Activated T-cell treated with anti-CD3 and anti-CD28 coated beads, Interleukin-2, amount 50 U/mL, for 4 hours (primary cell): Measurements from ENCODE around the gene SNX8. TPM values are rescaled to one million over a fixed set of nuclear protein-coding genes. Genes with fewer than 3 reads are reported as not detected.

Experiments
- ATAC-seq, 2 donors: fragments of 200-7000 bp; cut with Tn5 transposase; one replicate each; pipeline ENCODE4 v1.10.0; 2021
- DNase-seq: peaks from one replicate; pipeline ENCODE4 v3.0.0-alpha.2; 2020
- H3K27me3 Mint-ChIP-seq: one replicate; pipeline ENCODE4 v1.8.0; 2021; ENCODE audit warnings: low read depth, mixed read lengths
- H3K36me3 Mint-ChIP-seq: one replicate; pipeline ENCODE4 v1.8.0; 2022; ENCODE audit warnings: mixed read lengths; ENCODE audit not compliant: insufficient read depth
- H3K4me1 Mint-ChIP-seq: one replicate; pipeline ENCODE4 v1.8.0; 2021; ENCODE audit warnings: low read depth, mixed read lengths
- H3K4me3 Mint-ChIP-seq: one replicate; pipeline ENCODE4 v1.8.0; 2021; ENCODE audit warnings: mild to moderate bottlenecking, moderate library complexity, mixed read lengths
- H3K9me3 Mint-ChIP-seq: one replicate; pipeline ENCODE4 v1.8.0; 2021; ENCODE audit warnings: mixed read lengths
- total RNA-seq, 3 donors: library from RNA; stranded (reverse); gene quantifications; one replicate each; pipeline ENCODE4 v1.2.1, GENCODE V29; 2021

Gene SNX8
- total RNA-seq, 3 donors from 2014 or later: 51.9 to 54.0 (median 53.9) TPM

- Mint-ChIP-seq H3K36me3 (peaks cover 23% of the 10 kb centered on the region), H3K4me1 (peaks cover 22% of the 10 kb centered on the region), H3K4me3 (no peak overlapping the region), H3K27me3 (no peaks in the 10 kb centered on the region), H3K9me3 (no peaks in the 10 kb centered on the region)
- ATAC-seq (no peak), DNase-seq (no peak)
Measured at GRCh38 chr7:2228921-2229320, 85.3 kb downstream of the SNX8 start.

GRCh38 chr7:2227699-2228098 lies 86.5 kb downstream of the SNX8 start:
- ATAC-seq (no peak), DNase-seq (no peak)

GRCh38 chr7:2225830-2226229 lies 88.4 kb downstream of the SNX8 start:
- H3K9me3 Mint-ChIP-seq: no peaks in the 10 kb centered on the region
- peaks cover 28% of the 10 kb centered on the region for H3K36me3 Mint-ChIP-seq
- H3K27me3 Mint-ChIP-seq: no peaks in the 10 kb centered on the region
- H3K4me3 Mint-ChIP-seq: no peak overlapping the region
- H3K4me1 Mint-ChIP-seq: peaks cover 10% of the 10 kb centered on the region
- ATAC-seq (no peak), DNase-seq (no peak)

More at GRCh38 chr7:2227699-2228098, 86.5 kb downstream of the SNX8 start:
- Mint-ChIP-seq H3K27me3 (no peaks in the 10 kb centered on the region), H3K4me1 (peaks cover 16% of the 10 kb centered on the region), H3K9me3 (no peaks in the 10 kb centered on the region), H3K36me3 (peaks cover 23% of the 10 kb centered on the region), H3K4me3 (no peak overlapping the region)

DNA sequence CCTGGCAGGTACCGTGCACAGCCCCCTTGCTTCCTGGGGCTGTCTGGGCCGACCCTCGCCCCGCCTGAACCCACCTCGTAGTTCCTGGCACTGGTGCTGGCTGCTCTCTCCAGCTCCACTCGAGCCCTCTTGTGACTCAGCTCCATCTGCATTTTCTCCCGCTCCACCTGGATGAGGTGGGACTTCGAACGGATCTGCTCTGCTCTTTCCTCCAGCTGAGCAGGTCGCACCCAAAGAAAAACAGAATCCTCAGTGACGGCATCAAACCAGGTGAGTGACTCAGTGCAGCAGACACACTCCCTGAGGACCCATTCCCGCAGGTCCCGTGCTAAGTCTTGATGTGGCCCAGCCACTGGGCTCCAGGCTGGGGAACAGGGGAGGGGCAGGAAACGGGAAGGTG lies 88.9 kb downstream of the SNX8 start:
- ATAC-seq: no peak
- Mint-ChIP-seq H3K9me3 (no peaks in the 10 kb centered on the region), H3K27me3 (no peaks in the 10 kb centered on the region), H3K4me1 (peaks cover 8% of the 10 kb centered on the region), H3K4me3 (no peak overlapping the region), H3K36me3 (peaks cover 28% of the 10 kb centered on the region)
- no peak for DNase-seq

GRCh38 chr7:2224934-2225333 lies 89.3 kb downstream of the SNX8 start:
- Mint-ChIP-seq H3K4me3 (no peak overlapping the region), H3K36me3 (peaks cover 25% of the 10 kb centered on the region), H3K9me3 (no peaks in the 10 kb centered on the region), H3K27me3 (no peaks in the 10 kb centered on the region), H3K4me1 (peaks cover 4% of the 10 kb centered on the region)
- ATAC-seq (no peak), DNase-seq (no peak)

DNA sequence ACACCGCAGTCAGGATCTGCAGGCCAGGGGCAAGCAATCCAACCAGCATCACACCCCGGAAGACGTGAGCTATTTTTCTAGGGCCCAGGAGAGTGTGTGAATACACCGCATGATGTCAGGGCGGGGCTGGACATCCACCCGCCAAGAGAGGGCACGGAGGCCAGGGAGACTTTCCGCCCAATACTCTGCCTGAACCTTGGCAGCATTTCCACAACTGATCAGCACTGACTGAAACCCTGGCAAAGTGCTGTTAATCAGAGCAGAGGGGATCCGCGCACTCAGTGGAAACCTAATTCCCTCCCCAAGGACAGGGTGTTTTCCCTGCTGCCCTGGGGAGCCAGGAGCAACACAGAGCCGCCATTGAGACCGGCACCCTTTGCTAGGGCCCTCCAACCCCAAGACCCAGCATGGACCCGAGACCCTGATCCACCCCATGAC lies 89.7 kb downstream of the SNX8 start:
- Mint-ChIP-seq H3K36me3 (peaks cover 23% of the 10 kb centered on the region), H3K9me3 (no peaks in the 10 kb centered on the region), H3K27me3 (no peaks in the 10 kb centered on the region), H3K4me3 (no peak overlapping the region), H3K4me1 (peaks cover under 1% of the 10 kb centered on the region)
- ATAC-seq: no peak
- DNase-seq: no peak

- Mint-ChIP-seq H3K36me3 (peaks cover 23% of the 10 kb centered on the region), H3K4me3 (no peak overlapping the region), H3K4me1 (no peaks in the 10 kb centered on the region), H3K27me3 (no peaks in the 10 kb centered on the region), H3K9me3 (no peaks in the 10 kb centered on the region)
- no peak for DNase-seq
- ATAC-seq: no peak
Measured at GRCh38 chr7:2223321-2223720, 90.9 kb downstream of the SNX8 start.

- Mint-ChIP-seq H3K27me3 (no peaks in the 10 kb centered on the region), H3K4me1 (no peaks in the 10 kb centered on the region), H3K4me3 (no peak overlapping the region), H3K36me3 (peaks cover 30% of the 10 kb centered on the region), H3K9me3 (no peaks in the 10 kb centered on the region)
- ATAC-seq (no peak), DNase-seq (no peak)
Measured at GRCh38 chr7:2222516-2222915, 91.7 kb downstream of the SNX8 start.

DNA sequence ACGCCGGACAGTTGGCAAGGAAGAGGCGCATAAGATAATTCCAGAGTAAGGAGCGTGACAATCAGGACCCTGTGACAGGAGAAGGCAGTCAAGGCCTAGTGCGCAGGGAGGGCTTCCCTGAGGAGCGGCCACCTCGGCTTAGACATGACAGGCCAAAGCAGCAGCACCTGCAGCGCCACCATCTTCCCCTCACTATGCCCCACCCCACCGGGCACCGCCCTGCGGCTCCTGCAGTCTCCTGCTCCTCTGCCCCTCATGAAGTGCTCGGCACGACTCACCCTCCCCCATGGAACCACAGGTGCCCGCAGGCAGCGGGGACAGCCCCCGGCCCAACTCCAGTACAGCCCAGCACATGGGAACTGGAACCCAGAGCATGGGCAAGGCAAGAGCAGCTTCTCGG lies 93.3 kb downstream of the SNX8 start:
- Mint-ChIP-seq H3K4me1 (no peaks in the 10 kb centered on the region), H3K36me3 (peaks cover 36% of the 10 kb centered on the region), H3K27me3 (no peaks in the 10 kb centered on the region), H3K4me3 (no peak overlapping the region), H3K9me3 (no peaks in the 10 kb centered on the region)
- ATAC-seq: no peak
- DNase-seq: no peak

- ATAC-seq (no peak), DNase-seq (no peak)
- Mint-ChIP-seq H3K9me3 (no peaks in the 10 kb centered on the region), H3K4me3 (no peak overlapping the region), H3K4me1 (peaks cover 2% of the 10 kb centered on the region), H3K27me3 (no peaks in the 10 kb centered on the region), H3K36me3 (peaks cover 37% of the 10 kb centered on the region)
Measured at GRCh38 chr7:2220506-2220905, 93.7 kb downstream of the SNX8 start.

DNA sequence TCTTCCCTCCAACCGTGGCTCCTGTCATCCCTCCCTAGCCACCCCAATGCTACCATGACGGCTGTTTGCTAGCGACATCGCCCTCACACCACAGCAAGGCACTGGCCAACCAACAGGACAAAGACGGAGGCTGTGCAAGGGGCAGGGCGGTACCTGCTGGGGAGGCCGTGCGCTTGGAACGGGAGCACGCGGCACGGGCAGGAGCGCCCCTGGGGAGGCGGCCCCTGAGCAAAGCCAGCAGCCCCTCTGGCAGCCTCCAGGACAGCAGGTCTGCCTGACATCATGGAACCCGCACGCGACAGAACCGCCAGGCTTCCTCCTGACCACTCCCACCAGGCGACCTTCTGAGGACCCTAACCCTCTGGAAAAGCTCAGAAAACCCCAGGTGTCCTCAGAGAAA lies 94.2 kb downstream of the SNX8 start:
- Mint-ChIP-seq H3K36me3 (peaks cover 37% of the 10 kb centered on the region), H3K4me3 (no peak overlapping the region), H3K27me3 (no peaks in the 10 kb centered on the region), H3K4me1 (peaks cover 3% of the 10 kb centered on the region), H3K9me3 (no peaks in the 10 kb centered on the region)
- no peak for ATAC-seq
- no peak for DNase-seq

- Mint-ChIP-seq H3K27me3 (no peaks in the 10 kb centered on the region), H3K4me3 (no peak overlapping the region), H3K36me3 (peaks cover 39% of the 10 kb centered on the region), H3K9me3 (no peaks in the 10 kb centered on the region), H3K4me1 (peaks cover 6% of the 10 kb centered on the region)
- ATAC-seq: no peak
- no peak for DNase-seq
Measured at GRCh38 chr7:2219606-2220005, 94.6 kb downstream of the SNX8 start.

DNA sequence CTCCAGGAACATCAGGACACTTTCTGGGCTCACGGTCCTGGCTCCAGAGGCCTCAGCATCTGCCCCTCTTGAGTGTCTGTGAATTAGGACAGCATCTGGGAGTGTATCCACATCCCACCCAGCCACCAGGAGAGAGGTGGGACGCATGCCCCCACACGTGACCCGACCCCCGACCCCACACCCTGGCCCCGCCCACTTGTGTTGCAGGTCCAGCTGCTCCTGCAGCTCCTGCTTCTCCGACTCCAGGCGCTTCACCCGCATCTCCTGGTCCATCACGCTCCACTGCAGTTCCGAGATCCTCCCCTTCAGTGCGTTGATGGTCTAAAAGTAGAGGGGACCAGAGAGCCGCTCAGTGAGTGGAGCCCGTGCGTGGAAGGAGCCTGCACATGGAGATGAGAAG lies 95.1 kb downstream of the SNX8 start:
- Mint-ChIP-seq H3K27me3 (no peaks in the 10 kb centered on the region), H3K4me3 (no peak overlapping the region), H3K36me3 (peaks cover 37% of the 10 kb centered on the region), H3K4me1 (peaks cover 6% of the 10 kb centered on the region), H3K9me3 (no peaks in the 10 kb centered on the region)
- DNase-seq (no peak), ATAC-seq (no peak)

GRCh38 chr7:2218444-2218785 lies 95.8 kb downstream of the SNX8 start:
- ATAC-seq (no peak), DNase-seq (no peak)
- H3K9me3 Mint-ChIP-seq: no peaks in the 10 kb centered on the region
- peaks cover 39% of the 10 kb centered on the region for H3K36me3 Mint-ChIP-seq
- H3K4me1 Mint-ChIP-seq: peaks cover 6% of the 10 kb centered on the region
- no peak overlapping the region for H3K4me3 Mint-ChIP-seq
- no peaks in the 10 kb centered on the region for H3K27me3 Mint-ChIP-seq

GRCh38 chr7:2217716-2218443 lies 96.4 kb downstream of the SNX8 start:
- Mint-ChIP-seq H3K27me3 (no peaks in the 10 kb centered on the region), H3K4me3 (no peak overlapping the region), H3K4me1 (peaks cover 6% of the 10 kb centered on the region), H3K9me3 (no peaks in the 10 kb centered on the region), H3K36me3 (peaks cover 42% of the 10 kb centered on the region)
- DNase-seq: no peak
- no peak for ATAC-seq
